ENCODE data around the gene PRXL2A.

The PRXL2A gene

GRCh38 chr10:80397014-80397413 is 11.3 kb upstream of the PRXL2A start:
- TF ChIP-seq, protein P1, sequence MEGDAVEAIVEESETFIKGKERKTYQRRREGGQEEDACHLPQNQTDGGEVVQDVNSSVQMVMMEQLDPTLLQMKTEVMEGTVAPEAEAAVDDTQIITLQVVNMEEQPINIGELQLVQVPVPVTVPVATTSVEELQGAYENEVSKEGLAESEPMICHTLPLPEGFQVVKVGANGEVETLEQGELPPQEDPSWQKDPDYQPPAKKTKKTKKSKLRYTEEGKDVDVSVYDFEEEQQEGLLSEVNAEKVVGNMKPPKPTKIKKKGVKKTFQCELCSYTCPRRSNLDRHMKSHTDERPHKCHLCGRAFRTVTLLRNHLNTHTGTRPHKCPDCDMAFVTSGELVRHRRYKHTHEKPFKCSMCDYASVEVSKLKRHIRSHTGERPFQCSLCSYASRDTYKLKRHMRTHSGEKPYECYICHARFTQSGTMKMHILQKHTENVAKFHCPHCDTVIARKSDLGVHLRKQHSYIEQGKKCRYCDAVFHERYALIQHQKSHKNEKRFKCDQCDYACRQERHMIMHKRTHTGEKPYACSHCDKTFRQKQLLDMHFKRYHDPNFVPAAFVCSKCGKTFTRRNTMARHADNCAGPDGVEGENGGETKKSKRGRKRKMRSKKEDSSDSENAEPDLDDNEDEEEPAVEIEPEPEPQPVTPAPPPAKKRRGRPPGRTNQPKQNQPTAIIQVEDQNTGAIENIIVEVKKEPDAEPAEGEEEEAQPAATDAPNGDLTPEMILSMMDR (IDR thresholded peaks at IDR 0.05; ENCODE audit: control extremely low read depth, extremely low read depth, low read depth, missing control alignments): no peak
- ChIA-PET CTCF (interaction anchor here (1.1 to 3.0 kb wide), 4 partner anchors 11 to 108 kb away, joined by 4 to 11 read pairs (median 7); partner anchors contain the start of gene PRXL2A), POLR2A (interaction anchor here (1.2 kb wide), 1 partner anchor 11 kb away, joined by 3 read pairs; the partner anchor contains the start of gene PRXL2A)
- DNase-seq (ENCODE audit: extremely low spot score): no peak

DNA sequence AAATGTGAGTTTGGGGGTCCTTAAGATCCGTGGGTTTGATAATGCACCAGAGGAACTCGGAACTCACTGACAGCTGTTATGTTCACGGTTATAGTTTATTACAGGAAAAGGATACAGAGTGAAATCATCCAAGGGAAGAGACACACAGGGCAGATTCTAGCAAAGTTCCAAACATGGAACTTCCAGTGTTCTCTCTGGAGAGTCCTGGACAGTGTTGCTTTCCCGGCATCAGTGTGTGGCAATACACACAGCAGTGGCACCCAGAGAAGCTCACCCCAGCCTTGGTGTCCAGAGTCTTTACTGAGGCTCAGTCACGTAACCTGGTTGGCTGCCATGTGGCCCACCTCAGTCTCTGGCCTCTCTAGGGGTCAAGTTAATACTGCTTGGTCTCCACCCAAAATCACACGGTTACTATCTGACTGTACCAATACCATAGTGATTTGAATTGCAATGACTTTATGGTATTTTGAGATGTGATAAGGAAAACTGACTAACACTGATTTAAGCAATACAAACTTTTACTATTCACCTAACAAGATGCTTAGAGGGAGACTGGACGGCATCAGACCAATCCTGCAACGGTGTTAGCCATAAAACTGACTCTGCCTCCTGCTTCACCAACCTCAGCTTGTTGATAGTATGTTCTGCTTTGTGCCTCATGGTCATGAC is 8.1 kb upstream of the PRXL2A start:
- no peak for DNase-seq (ENCODE audit: extremely low spot score)
- TF ChIP-seq, protein P1 (IDR thresholded peaks at IDR 0.05; ENCODE audit: control extremely low read depth, extremely low read depth, low read depth, missing control alignments): no peak
- ChIA-PET POLR2A (no interaction called here), CTCF (no interaction called here)

- TF ChIP-seq, protein P1 (IDR thresholded peaks at IDR 0.05; ENCODE audit: control extremely low read depth, extremely low read depth, low read depth, missing control alignments): no peak
- no peak for DNase-seq (ENCODE audit: extremely low spot score)
- ChIA-PET CTCF (interaction anchor here (0.6 to 3.7 kb wide), 6 partner anchors 13 to 195 kb away, joined by 3 to 24 read pairs (median 4); no protein-coding TSS in a partner anchor), POLR2A (no interaction called here)
Observed at GRCh38 chr10:80405035-80405434, 3.3 kb upstream of the PRXL2A start.

DNA sequence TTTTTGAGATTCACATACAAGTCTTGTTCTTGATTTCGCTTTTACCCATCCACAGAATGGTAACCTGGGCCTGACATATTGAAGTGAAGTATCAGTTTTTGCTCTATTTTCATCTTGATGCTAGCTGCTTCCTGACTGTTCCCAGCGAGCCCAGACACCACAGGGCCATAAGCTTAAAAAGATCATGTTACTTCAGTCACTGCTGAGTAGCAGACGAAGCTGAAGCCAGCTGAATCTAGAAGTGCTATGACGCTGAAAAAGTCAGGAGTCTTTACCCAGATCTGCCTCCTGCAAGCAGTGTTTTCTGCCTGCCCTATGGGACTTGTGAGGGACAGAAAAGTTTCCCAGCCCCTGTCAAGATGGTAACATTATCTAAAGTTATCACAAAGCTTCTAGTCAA is 2.7 kb upstream of the PRXL2A start:
- no peak for DNase-seq (ENCODE audit: extremely low spot score)
- TF ChIP-seq, protein P1 (IDR thresholded peaks at IDR 0.05; ENCODE audit: control extremely low read depth, extremely low read depth, low read depth, missing control alignments): no peak
- CTCF ChIA-PET: interaction anchor here (0.6 to 3.7 kb wide), 8 partner anchors 14 to 195 kb away, joined by 3 to 24 read pairs (median 4); no protein-coding TSS in a partner anchor
- POLR2A ChIA-PET: no interaction called here

- CTCF ChIA-PET: interaction anchor here (0.7 to 3.7 kb wide), 8 partner anchors 14 to 194 kb away, joined by 3 to 24 read pairs (median 4); no protein-coding TSS in a partner anchor
- POLR2A ChIA-PET: no interaction called here
- TF ChIP-seq, protein P1 (IDR thresholded peaks at IDR 0.05; ENCODE audit: control extremely low read depth, extremely low read depth, low read depth, missing control alignments): no peak
- no peak for DNase-seq (ENCODE audit: extremely low spot score)
Observed at GRCh38 chr10:80406204-80406603, 2.1 kb upstream of the PRXL2A start.

- no peak for DNase-seq (ENCODE audit: extremely low spot score)
- TF ChIP-seq, protein P1 (IDR thresholded peaks at IDR 0.05; ENCODE audit: control extremely low read depth, extremely low read depth, low read depth, missing control alignments): no peak
- ChIA-PET POLR2A (interaction anchor here (0.6 to 1.0 kb wide), 6 partner anchors 12 to 452 kb away, joined by 3 to 8 read pairs (median 4); no protein-coding TSS in a partner anchor), CTCF (interaction anchor here (1.0 to 3.7 kb wide), 11 partner anchors 9 to 111 kb away, joined by 3 to 24 read pairs (median 5); no protein-coding TSS in a partner anchor)
Observed at GRCh38 chr10:80407812-80408241, 524 bp upstream of the PRXL2A start.

Measured in GM10248 (cell line).